GF-D8 (cell line): ENCODE data around the gene CDKAL1.
"Not testable (repeated sequence)": the region's sequence is repeated elsewhere in the genome, so short reads cannot be mapped to it uniquely, and the experiment has no call there.

Source experiments
- DNase-seq: peaks from one replicate; lab custom pipeline; 2025; lab: John Stamatoyannopoulos, UW

CDKAL1 gene

GRCh38 chr6:20801595-20801994 lies 267.3 kb downstream of the CDKAL1 start:
- no peak for DNase-seq

DNA sequence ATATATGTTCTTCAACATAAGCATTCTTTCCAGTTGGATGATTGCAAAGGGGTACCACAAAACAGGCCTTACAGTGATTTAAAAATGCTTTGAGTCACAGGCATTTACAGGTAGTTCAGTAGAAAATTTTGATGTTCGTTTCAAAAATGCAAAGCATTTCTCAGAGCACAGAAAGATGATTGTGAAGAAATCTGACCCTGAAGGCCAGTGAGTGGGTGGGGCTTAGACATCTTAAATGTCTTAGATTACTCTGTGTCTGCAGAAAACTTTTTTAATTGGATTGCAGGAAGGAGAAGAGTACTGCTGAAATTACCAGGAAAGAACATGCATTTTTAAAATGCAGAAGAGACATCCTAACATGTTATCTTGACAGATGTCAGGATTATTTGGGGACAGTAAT lies 268.3 kb downstream of the CDKAL1 start:
- DNase-seq = no peak

DNA sequence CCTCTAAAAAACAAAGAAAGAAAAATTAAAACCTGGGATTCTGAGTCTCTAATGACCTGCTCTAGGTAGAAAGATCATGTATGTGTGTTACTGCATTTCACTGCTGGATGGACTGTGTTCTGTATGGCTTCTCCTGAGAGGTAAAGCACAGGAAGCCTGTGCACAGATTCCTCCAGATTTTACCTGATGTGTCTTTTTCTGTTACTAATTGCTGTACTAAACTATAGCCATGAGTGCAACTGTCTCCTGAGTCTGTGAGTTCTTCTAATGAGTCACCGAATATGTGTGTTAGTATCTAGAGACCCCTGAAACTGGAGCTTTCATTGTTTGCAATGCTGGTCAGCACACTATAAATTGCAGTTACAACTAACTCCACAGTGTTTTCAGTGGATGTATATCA lies 270.8 kb downstream of the CDKAL1 start:
- no peak for DNase-seq

GRCh38 chr6:20806669-20807068 lies 272.4 kb downstream of the CDKAL1 start:
- no peak for DNase-seq

- no peak for DNase-seq
Measured at GRCh38 chr6:20808439-20808838, 274.2 kb downstream of the CDKAL1 start.

- no peak for DNase-seq
Measured at GRCh38 chr6:20808924-20809323, 274.7 kb downstream of the CDKAL1 start.

DNA sequence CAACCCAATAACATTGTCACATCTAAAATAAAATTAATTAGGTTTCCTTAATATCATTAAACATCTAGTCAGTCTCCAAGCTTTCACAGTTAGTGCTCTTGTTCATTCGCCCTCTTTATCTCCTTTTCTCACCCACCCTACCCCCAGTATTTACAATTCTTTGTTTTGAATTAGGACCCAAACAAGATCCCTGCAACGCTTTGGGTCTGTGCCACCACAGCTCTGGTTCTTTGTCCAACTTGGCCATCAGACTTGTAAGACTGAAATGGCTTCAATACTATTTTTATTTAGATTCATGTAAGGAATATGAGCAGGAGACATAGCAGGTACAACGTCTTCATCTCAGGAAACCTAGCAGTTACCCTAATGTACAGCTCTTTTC lies 276.5 kb downstream of the CDKAL1 start:
- DNase-seq = no peak

GRCh38 chr6:20811109-20811761 lies 277.0 kb downstream of the CDKAL1 start:
- no peak for DNase-seq

GRCh38 chr6:20812776-20813175 lies 278.5 kb downstream of the CDKAL1 start:
- DNase-seq = no peak

DNA sequence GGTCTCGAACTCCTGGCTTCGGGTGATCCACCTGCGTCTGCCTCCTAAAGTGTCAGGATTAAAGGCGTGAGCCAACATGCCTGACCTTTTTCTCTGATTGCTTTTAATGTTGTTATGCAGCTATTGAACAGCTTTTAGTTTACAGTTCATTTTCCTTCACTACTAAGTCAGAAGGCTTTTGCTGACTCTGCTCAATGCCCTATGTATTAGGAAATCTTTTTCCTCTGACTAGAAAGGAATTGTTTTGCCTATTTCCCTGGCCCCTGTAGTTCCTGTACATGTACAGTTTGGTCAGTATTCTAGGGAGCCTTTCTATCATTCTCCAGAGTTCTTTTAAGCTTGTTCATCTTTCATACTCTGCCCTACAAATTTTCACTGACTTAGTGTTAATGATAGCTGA lies 280.2 kb downstream of the CDKAL1 start:
- DNase-seq = no peak

- DNase-seq = no peak
Measured at GRCh38 chr6:20816126-20816525, 281.9 kb downstream of the CDKAL1 start.

- no peak for DNase-seq
Measured at GRCh38 chr6:20817806-20818320, 283.6 kb downstream of the CDKAL1 start.

- no peak for DNase-seq
Measured at GRCh38 chr6:20819774-20820400, 285.6 kb downstream of the CDKAL1 start.

GRCh38 chr6:20826378-20826777 lies 292.1 kb downstream of the CDKAL1 start:
- DNase-seq = no peak

DNA sequence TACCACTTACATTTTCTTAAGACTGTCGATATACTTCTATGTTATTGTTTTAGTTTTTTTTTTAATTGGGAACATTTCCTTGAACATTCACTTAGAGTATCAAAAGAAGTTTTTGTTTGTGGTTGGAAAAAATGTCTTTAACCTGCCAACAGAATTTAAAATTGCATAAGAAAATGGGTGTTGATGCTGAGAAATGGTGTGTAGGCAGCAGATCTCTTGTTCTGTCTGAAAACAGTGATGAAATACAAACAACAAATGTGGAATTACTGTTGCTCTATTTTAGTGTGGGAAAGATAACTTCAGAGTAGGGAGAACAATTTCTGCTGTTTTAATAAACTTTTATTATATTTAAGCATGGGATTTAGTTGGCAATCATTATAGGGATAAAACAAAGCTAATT lies 293.5 kb downstream of the CDKAL1 start:
- no peak for DNase-seq

- DNase-seq = no peak
Measured at GRCh38 chr6:20830576-20830975, 296.3 kb downstream of the CDKAL1 start.

DNA sequence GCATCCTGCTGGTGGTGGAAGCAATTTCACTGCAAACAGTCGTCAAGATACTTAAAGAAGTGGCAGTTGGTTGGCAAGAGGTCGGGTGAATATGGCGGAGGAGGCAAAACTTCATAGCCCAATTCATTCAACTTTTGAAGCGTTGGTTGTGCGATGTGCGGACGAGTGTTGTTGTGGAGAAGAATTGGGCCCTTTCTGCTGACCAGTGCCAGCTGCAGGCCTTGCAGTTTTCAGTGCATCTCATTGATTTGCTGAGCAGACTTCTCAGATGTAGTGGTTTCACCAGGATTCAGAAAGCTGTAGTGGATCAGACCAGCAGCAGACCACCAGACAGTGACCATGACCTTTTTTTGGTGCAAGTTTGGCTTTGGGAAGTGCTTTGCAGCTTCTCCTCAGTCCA lies 297.0 kb downstream of the CDKAL1 start:
- DNase-seq = not testable (repeated sequence)

GRCh38 chr6:20833881-20834515 lies 299.7 kb downstream of the CDKAL1 start:
- DNase-seq = no peak

- DNase-seq = no peak
Measured at GRCh38 chr6:20835315-20836010, 301.2 kb downstream of the CDKAL1 start.

- no peak for DNase-seq
Measured at GRCh38 chr6:20837189-20837588, 302.9 kb downstream of the CDKAL1 start.

GRCh38 chr6:20838113-20838512 lies 303.9 kb downstream of the CDKAL1 start:
- DNase-seq = no peak

- DNase-seq = no peak
Measured at GRCh38 chr6:20839630-20840029, 305.4 kb downstream of the CDKAL1 start.

- DNase-seq = no peak
Measured at GRCh38 chr6:20840675-20841074, 306.4 kb downstream of the CDKAL1 start.
